Measurements from ENCODE around the gene MMP27. TPM values are rescaled to one million over a fixed set of nuclear protein-coding genes. Genes with fewer than 3 reads are reported as not detected.

MMP27 gene
- total RNA-seq, 1 donor from 2014 or later: not detected

GRCh38 chr11:102703826-102704493 lies 1.6 kb downstream of the MMP27 start:
- no peak for DNase-seq (ENCODE audit: low read depth in 2 of 2)

- DNase-seq (ENCODE audit: low read depth in 2 of 2): no peak
Observed at GRCh38 chr11:102695201-102695600, 10.4 kb downstream of the MMP27 start.

DNA sequence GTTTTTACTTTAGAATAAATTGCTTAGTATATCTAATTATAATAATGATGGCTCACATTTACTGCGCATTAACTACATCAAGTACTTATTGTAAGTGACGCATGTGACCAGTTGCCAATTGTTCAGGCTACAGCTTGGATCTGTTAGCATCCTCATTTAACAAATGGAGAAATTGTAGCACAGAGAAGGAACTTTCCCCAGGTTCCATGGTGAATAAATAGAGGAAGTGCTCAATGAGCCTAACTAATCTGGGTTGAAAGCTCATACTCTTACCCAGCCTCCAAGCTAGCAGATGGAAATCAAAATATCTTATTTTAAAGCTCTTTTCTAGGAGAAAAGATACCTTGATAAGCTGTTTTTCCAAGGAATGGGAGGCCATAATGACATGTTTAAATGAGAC lies 19.8 kb downstream of the MMP27 start:
- DNase-seq (ENCODE audit: low read depth in 2 of 2): no peak

- DNase-seq (ENCODE audit: low read depth in 2 of 2): no peak
Observed at GRCh38 chr11:102685338-102685737, 20.2 kb downstream of the MMP27 start.

DNA sequence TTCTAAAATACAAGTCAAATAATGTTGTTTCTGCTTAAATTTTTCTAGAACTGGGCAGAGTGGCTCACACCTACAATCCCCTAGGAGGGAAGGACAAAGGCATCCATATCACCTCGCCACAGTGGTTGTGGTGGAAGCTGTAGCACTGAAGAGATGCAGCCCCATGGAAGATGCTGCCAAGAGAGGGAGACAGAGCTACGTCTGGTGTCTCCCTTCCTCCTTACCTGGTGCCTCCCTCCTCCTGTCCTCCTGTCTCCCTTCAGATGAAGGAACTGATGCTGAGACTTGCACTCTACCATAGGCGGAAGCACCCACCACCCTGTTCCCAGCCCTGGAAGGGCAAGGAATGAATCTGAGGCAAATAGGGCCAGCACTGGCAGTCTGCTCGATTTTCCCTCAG lies 22.3 kb downstream of the MMP27 start:
- DNase-seq (ENCODE audit: low read depth in 2 of 2): peak in 1 of 2 donors; percentile 6

GRCh38 chr11:102680945-102681344 lies 24.6 kb downstream of the MMP27 start:
- DNase-seq (ENCODE audit: low read depth in 2 of 2): no peak

GRCh38 chr11:102678022-102678421 lies 27.5 kb downstream of the MMP27 start:
- DNase-seq (ENCODE audit: low read depth in 2 of 2): no peak

- DNase-seq (ENCODE audit: low read depth in 2 of 2): no peak
Observed at GRCh38 chr11:102676084-102676483, 29.5 kb downstream of the MMP27 start.

DNA sequence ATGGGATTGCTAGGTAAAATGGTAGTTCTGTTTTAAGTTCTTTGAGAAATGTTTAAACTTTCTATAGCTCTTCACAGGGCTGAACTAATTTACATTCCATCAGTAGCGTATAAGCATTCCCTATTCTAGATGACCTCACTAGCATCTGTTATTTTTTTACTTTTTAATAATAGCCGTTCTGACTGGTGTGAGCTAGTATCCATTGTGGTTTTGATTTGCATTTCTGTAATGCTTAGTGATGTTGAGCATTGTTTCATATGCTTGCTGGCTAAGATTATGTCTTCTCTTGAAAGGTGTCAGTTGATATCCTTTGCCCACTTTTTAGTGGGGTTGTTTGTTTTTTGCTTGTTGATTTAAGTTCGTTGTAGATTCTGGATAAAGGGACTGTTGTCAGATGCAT lies 35.9 kb downstream of the MMP27 start:
- DNase-seq (ENCODE audit: low read depth in 2 of 2): no peak

GRCh38 chr11:102666331-102666957 lies 39.1 kb downstream of the MMP27 start:
- DNase-seq (ENCODE audit: low read depth in 2 of 2): peak; percentile 24 to 53

DNA sequence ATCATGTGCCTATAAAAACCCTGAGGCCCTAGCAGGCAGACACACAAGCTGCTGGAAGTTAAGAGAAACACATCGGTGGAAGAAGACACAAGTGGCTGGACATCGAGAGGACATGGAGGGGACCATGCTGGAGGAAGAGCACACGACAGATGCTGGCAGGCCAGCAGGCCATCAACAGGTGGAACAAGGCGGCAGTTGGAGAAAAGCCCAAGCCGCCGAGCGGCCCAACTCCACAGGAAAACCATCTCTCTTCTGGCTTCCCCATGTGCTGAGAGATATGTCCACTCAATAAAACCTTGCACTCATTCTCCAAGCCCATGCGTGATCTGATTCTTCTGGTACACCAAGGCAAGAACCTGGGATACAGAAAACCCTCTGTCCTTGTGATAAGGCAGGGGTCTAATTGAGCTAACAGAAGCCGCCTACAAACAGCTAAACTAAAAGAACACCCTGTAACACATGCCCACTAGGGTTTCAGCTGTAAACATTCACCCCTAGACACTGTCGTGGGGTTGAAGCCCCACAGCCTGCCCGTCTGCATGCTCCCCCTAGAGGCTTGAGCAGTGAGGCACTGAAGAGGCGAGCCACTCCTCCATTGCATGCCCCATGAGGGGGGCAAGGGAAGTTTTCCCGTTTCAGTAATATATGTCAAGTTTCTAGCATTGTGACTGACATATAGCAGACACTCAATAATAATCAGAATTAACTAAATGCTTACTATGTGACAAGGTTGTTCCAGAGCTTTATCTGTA lies 41.4 kb downstream of the MMP27 start:
- DNase-seq (ENCODE audit: low read depth in 2 of 2): peak in 1 of 2 donors; percentile 17

DNA sequence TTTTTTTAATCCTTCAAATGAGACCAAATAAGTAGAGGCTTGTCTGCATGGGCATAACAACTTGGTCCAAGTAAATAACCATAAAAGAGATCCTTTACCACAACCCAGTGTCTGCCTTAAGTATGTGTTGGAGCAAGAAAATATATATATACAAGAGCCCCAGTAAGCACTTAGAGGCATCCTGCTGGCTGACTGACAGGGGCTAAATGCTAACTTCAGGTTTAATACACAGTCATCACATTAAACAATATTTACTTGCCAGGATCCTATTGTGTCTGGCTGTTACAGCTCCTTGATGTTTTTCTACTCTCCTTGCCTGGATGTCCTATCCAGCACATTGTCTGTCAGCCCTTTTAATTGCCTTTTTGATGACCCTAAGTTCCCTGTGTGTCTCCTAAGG lies 43.0 kb downstream of the MMP27 start:
- DNase-seq (ENCODE audit: low read depth in 2 of 2): no peak

DNA sequence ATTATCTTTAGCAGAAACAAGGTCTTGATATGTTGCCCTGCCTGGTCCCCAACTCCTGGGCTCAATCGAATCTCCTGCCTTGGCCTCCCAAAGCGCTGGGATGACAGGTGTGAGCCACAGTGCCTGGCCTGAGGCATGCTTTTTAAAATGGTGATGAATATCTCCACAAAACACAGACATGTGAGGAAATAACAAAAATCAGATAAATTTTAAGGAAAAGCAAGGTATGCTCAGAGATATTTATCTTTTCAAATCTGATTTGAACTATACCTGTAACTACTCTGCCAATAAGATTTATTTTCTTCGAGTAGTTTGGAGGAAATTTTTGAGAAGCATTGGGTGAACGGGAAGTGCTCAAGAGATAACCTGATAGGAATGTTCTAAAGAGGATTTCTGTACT lies 44.5 kb downstream of the MMP27 start:
- no peak for DNase-seq (ENCODE audit: low read depth in 2 of 2)

DNA sequence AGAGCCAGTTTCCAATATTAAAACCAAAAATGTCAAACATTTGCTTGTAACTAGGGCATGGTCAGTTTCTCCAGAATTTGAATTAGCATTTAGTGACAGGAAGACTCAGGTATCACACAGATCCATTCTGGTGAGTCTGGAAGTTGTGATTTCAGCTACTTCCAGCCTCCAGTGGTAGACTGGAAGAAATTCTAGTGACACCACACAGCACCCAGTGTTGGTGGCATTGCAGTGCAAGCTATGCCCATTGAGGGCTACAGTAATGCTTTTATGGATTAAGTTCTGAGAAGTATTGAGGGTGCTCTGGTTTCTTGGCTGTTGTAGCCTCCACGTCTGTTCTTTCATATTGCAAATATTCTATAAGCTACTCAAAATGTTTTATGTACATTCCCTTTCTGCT lies 49.0 kb downstream of the MMP27 start:
- DNase-seq (ENCODE audit: low read depth in 2 of 2): no peak

DNA sequence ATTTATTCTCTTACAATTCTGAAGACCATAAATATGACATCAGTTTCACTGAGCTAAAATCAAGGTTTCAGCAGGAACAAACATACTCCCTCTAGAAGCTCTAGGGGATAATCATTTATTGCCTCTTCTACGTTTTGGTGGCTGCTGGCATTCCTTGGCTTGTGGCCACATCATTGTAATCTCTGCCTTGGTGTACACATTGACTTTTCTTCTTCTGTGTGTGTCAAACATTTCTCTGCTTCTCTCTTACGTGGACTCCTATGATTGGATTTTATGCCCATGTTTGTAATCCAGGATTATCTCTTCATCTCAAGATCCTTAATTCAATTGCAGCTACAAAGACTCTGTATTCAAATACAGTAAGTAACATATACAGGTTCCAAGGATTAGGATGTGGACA lies 50.0 kb downstream of the MMP27 start:
- no peak for DNase-seq (ENCODE audit: low read depth in 2 of 2)

DNA sequence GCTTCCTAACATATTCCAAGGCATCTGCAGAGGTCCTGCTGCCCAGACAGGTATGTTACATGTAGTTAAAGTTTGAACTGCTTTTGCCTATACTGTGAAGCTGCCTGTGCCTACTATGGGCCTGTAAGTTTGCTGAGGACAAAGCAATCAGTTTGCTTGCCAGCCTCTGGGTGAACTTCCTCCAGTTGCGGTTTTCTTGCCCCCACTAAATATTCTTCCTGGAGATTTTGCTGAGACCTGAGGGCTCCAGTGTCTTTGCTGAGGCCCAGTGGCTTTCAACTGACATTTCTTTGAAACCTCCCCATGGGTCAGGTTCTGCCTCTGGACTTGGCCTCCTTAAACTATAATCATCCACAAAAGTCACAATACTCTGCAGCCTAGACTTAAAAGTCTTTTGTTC lies 50.8 kb downstream of the MMP27 start:
- DNase-seq (ENCODE audit: low read depth in 2 of 2): no peak

DNA sequence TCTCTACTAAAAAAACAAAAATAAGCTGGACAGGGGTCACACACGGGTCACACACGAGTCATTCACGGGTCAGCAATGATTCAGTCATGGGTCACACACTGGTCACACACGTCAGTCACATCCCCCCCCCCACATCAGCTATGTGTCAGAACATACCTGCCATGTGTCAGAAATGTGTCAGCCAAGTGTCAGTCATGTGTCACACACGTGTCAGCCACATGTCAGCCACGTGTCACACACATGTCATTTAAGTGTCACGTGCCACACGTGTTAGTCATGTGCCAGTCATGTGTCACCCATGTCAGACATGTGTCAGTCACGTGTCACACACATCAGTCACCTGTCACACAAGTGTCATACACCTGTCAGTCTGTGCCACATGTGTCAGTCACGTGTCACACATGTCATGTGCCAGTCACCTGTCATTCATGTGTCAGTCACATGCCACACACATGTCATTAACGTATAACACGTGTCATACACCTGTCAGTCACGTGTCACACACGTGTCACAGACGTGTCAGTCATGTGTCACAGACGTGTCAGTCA lies 51.8 kb downstream of the MMP27 start:
- peak in 1 of 2 donors; percentile 5 for DNase-seq (ENCODE audit: low read depth in 2 of 2)

GRCh38 chr11:102647430-102647829 lies 58.1 kb downstream of the MMP27 start:
- DNase-seq (ENCODE audit: low read depth in 2 of 2): peak in 1 of 2 donors; percentile 69

- no peak for DNase-seq (ENCODE audit: low read depth in 2 of 2)
Observed at GRCh38 chr11:102643941-102644340, 61.6 kb downstream of the MMP27 start.

All from dermis microvascular lymphatic vessel endothelial cell (primary cell).